H1 (cell line): ENCODE data around the gene SIN3B. TPM values are rescaled to one million over a fixed set of nuclear protein-coding genes. Genes with fewer than 3 reads are reported as not detected.

Source experiments
- CTCF ChIA-PET: fragments of 300-600 bp; sonication (Branson Sonifier 250); formaldehyde crosslinking; loops from one replicate; lab custom pipeline; 2021; ENCODE audit not compliant: partially characterized antibody; lab: Charles Lee
- POLR2A ChIA-PET: fragments of 300-600 bp; sonication (Branson Sonifier 250); formaldehyde crosslinking; loops from one replicate; lab custom pipeline; 2021; ENCODE audit warnings: inconsistent platforms; ENCODE audit not compliant: partially characterized antibody; lab: Charles Lee
- DNase-seq, 2 experiments: peaks; one replicate each; pipeline versions ENCODE4 v3.0.0 to v3.0.0-alpha.2; 2010 to 2022; ENCODE audit warnings: low spot score in 2 of 2, low read depth in 1 of 2, mixed read lengths in 1 of 2
- FAIRE-seq: peaks from 2 replicates; lab custom pipeline; 2011; peaks lifted over from hg19 to GRCh38; lab: Jason Lieb, UNC
- H2AFZ ChIP-seq: 2 replicates; pipeline ENCODE4 v1.8.1; 2012; ENCODE audit warnings: low read length, inconsistent platforms
- H2AK5ac ChIP-seq: 2 replicates; pipeline ENCODE4 v1.6.1; 2013; ENCODE audit warnings: low read depth, low read length
- H2BK120ac ChIP-seq: replicated peaks from 2 replicates; pipeline ENCODE3; 2013; ENCODE audit warnings: low read depth, low read length, inconsistent platforms
- H2BK12ac ChIP-seq: 2 replicates; pipeline ENCODE4 v1.6.1; 2013; ENCODE audit warnings: low read depth, low read length
- H2BK15ac ChIP-seq: 2 replicates; pipeline ENCODE4 v1.6.1; 2013; ENCODE audit warnings: low read length
- H2BK20ac ChIP-seq: 2 replicates; pipeline ENCODE4 v1.6.1; 2013; ENCODE audit warnings: low read length
- H2BK5ac ChIP-seq: 2 replicates; pipeline ENCODE4 v1.6.1; 2013; ENCODE audit warnings: low read depth, low read length
- H3K14ac ChIP-seq: 2 replicates; pipeline ENCODE4 v1.6.1; 2013; ENCODE audit warnings: inconsistent platforms; ENCODE audit not compliant: insufficient read length
- H3K18ac ChIP-seq: 2 replicates; pipeline ENCODE4 v1.6.1; 2013; ENCODE audit warnings: low read length; ENCODE audit errors: extremely low read depth
- H3K23ac ChIP-seq: 2 replicates; pipeline ENCODE4 v1.6.1; 2013; ENCODE audit warnings: inconsistent platforms; ENCODE audit not compliant: insufficient read length
- H3K23me2 ChIP-seq: 2 replicates; pipeline ENCODE4 v1.6.1; 2013; ENCODE audit warnings: low read depth, low read length
- H3K27ac ChIP-seq: 2 replicates; pipeline ENCODE4 v1.6.1; 2011; ENCODE audit warnings: low read depth, low read length, inconsistent platforms
- H3K27me3 ChIP-seq, 4 experiments: replicated peaks in 1 of 4; 1 replicate in 1 of 4; 2 replicates in 3 of 4; pipeline versions ENCODE4 v1.6.1 to v1.8.1; 2011 to 2013; ENCODE audit warnings: low read length in 3 of 4, mild to moderate bottlenecking in 3 of 4, inconsistent platforms in 2 of 4, mixed read lengths in 2 of 4, moderate library complexity in 1 of 4; ENCODE audit not compliant: control insufficient read depth in 3 of 4, insufficient read depth in 3 of 4; ENCODE audit errors: extremely low read depth in 1 of 4
- H3K36me3 ChIP-seq, 4 experiments: 2 replicates each; pipeline versions ENCODE4 v1.6.1 to v1.8.1; 2011 to 2013; ENCODE audit warnings: mild to moderate bottlenecking in 4 of 4, low read length in 3 of 4, moderate library complexity in 2 of 4, control low read depth in 1 of 4, inconsistent platforms in 1 of 4; ENCODE audit not compliant: insufficient read depth in 4 of 4, control insufficient read depth in 2 of 4
- H3K4ac ChIP-seq: replicated peaks from 2 replicates; pipeline ENCODE3; 2013; ENCODE audit warnings: low read length, low read depth, mixed read lengths, inconsistent platforms; ENCODE audit not compliant: insufficient read length
- H3K4me1 ChIP-seq, 4 experiments: replicated peaks in 1 of 4; 1 replicate in 1 of 4; 2 replicates in 3 of 4; pipeline versions ENCODE4 v1.6.1 to v1.8.1; 2011 to 2013; ENCODE audit warnings: low read length in 3 of 4, inconsistent platforms in 2 of 4, mixed read lengths in 1 of 4; ENCODE audit not compliant: insufficient read depth in 4 of 4, control insufficient read depth in 3 of 4
- H3K4me2 ChIP-seq, 2 experiments: 2 replicates each; pipeline versions ENCODE4 v1.6.1 to v1.8.1; 2011 to 2013; ENCODE audit warnings: low read depth in 2 of 2, low read length in 2 of 2, control low read depth in 1 of 2, inconsistent platforms in 1 of 2, mild to moderate bottlenecking in 1 of 2; ENCODE audit not compliant: insufficient read depth in 1 of 2
- H3K4me3 ChIP-seq, 4 experiments: fragments of 200-600, 300-600 bp in 1 of 4; sonication (generic), shearing (Covaris generic), sonication (Bioruptor Twin) in 1 of 4; 2 replicates each; pipeline versions ENCODE4 v1.5.1 to v1.8.1; 2011 to 2016; ENCODE audit warnings: low read length in 4 of 4, low read depth in 3 of 4, control low read depth in 2 of 4, inconsistent platforms in 2 of 4, mild to moderate bottlenecking in 2 of 4, mixed read lengths in 1 of 4, moderate library complexity in 1 of 4; ENCODE audit not compliant: insufficient read depth in 2 of 4; ENCODE audit errors: extremely low read depth in 1 of 4
- H3K56ac ChIP-seq: replicated peaks from 2 replicates; pipeline ENCODE3; 2013; ENCODE audit warnings: low read depth, mild to moderate bottlenecking, mixed read lengths, low read length, inconsistent platforms; ENCODE audit not compliant: insufficient read length
- H3K79me1 ChIP-seq: 2 replicates; pipeline ENCODE4 v1.6.1; 2013; ENCODE audit warnings: low read depth, low read length, control low read depth
- H3K79me2 ChIP-seq, 2 experiments: 2 replicates each; pipeline versions ENCODE4 v1.6.1 to v1.8.1; 2012 to 2013; ENCODE audit warnings: low read length in 2 of 2, mild to moderate bottlenecking in 2 of 2, inconsistent platforms in 1 of 2; ENCODE audit not compliant: insufficient read depth in 2 of 2, control insufficient read depth in 1 of 2
- H3K9ac ChIP-seq, 4 experiments: replicated peaks in 1 of 4; 1 replicate in 1 of 4; 2 replicates in 3 of 4; pipeline versions ENCODE4 v1.6.1 to v1.8.1; 2011 to 2013; ENCODE audit warnings: low read depth in 3 of 4, low read length in 3 of 4, control low read depth in 2 of 4, mild to moderate bottlenecking in 2 of 4, moderate library complexity in 2 of 4, inconsistent platforms in 1 of 4; ENCODE audit errors: extremely low read depth in 1 of 4
- H3K9me3 ChIP-seq, 2 experiments: 2 replicates each; pipeline versions ENCODE4 v1.6.1 to v1.8.1; 2012 to 2013; ENCODE audit warnings: mild to moderate bottlenecking in 2 of 2, moderate library complexity in 2 of 2, control low read depth in 1 of 2, inconsistent platforms in 1 of 2, low read depth in 1 of 2, low read length in 1 of 2, mixed read lengths in 1 of 2; ENCODE audit not compliant: insufficient read depth in 2 of 2
- H4K20me1 ChIP-seq, 2 experiments: replicated peaks in 1 of 2; 2 replicates each; pipeline versions ENCODE3 to v1.8.1; 2011 to 2013; ENCODE audit warnings: inconsistent platforms in 2 of 2, low read length in 2 of 2, mild to moderate bottlenecking in 1 of 2; ENCODE audit not compliant: insufficient read depth in 2 of 2, control insufficient read depth in 1 of 2
- H4K5ac ChIP-seq: 2 replicates; pipeline ENCODE4 v1.6.1; 2013; ENCODE audit warnings: low read length, low read depth, mixed read lengths, inconsistent platforms; ENCODE audit not compliant: insufficient read length
- H4K8ac ChIP-seq: 2 replicates; pipeline ENCODE4 v1.8.0; 2013; ENCODE audit warnings: mild to moderate bottlenecking, moderate library complexity, low read length, inconsistent platforms; ENCODE audit not compliant: insufficient read depth; ENCODE audit errors: extremely low read depth
- H4K91ac ChIP-seq: replicated peaks from 2 replicates; pipeline ENCODE3; 2013; ENCODE audit warnings: low read length, mixed read lengths, inconsistent platforms; ENCODE audit not compliant: insufficient read length
- ATF2 ChIP-seq: IDR thresholded peaks from 2 replicates; pipeline ENCODE4 v1.6.1; 2012; ENCODE audit warnings: low read length, inconsistent platforms
- BCL11A ChIP-seq, 2 experiments: IDR thresholded peaks; one replicate each; pipeline ENCODE4 v1.6.1; 2011; ENCODE audit warnings: low read depth in 2 of 2, low read length in 2 of 2, mild to moderate bottlenecking in 2 of 2
- BRCA1 ChIP-seq: IDR thresholded peaks from 2 replicates; pipeline ENCODE4 v1.6.1; 2012; ENCODE audit warnings: low read depth, low read length, improper control_type of control experiment
- E2F6 ChIP-seq: IDR thresholded peaks from 2 replicates; pipeline ENCODE4 v1.6.1; 2012; ENCODE audit warnings: inconsistent platforms
- HDAC6 ChIP-seq: IDR thresholded peaks from one replicate; pipeline ENCODE4 v1.7.1; 2012; ENCODE audit warnings: low read depth, mild to moderate bottlenecking, inconsistent platforms, low read length, moderate library complexity
- JUN ChIP-seq: IDR thresholded peaks from 2 replicates; pipeline ENCODE4 v1.6.1; 2011; ENCODE audit warnings: low read depth, mild to moderate bottlenecking, improper control_type of control experiment, low read length
- KDM4A ChIP-seq: IDR thresholded peaks from one replicate; pipeline ENCODE4 v1.7.1; 2012; ENCODE audit warnings: low read depth, mild to moderate bottlenecking, moderate library complexity, low read length, inconsistent platforms; ENCODE audit not compliant: severe bottlenecking
- MAFK ChIP-seq: IDR thresholded peaks from 2 replicates; pipeline ENCODE4 v1.6.1; 2012; ENCODE audit warnings: low read depth, mild to moderate bottlenecking, improper control_type of control experiment, low read length
- NRF1 ChIP-seq: IDR thresholded peaks from 2 replicates; pipeline ENCODE4 v1.6.1; 2011; ENCODE audit warnings: mild to moderate bottlenecking, low read depth, low read length, improper control_type of control experiment
- POLR2AphosphoS5 ChIP-seq: IDR thresholded peaks from 2 replicates; pipeline ENCODE4 v1.6.1; 2011; ENCODE audit warnings: low read depth, low read length
- SIX5 ChIP-seq: IDR thresholded peaks from 2 replicates; pipeline ENCODE4 v1.6.1; 2011; ENCODE audit warnings: mild to moderate bottlenecking, low read depth, low read length
- WGBS, 2 experiments: shearing (Covaris generic) in 1 of 2; methylation state at CpG; one replicate each; pipeline versions ENCODE4 v1.1.6 to v1.1.7; 2013 to 2015; ENCODE audit warnings: low lambda C conversion rate in 2 of 2, mixed read lengths in 2 of 2, inconsistent platforms in 1 of 2, low coverage in 1 of 2, missing lambda C conversion rate in 1 of 2; ENCODE audit not compliant: insufficient replicate concordance in 2 of 2, insufficient coverage in 1 of 2, insufficient read length in 1 of 2; ENCODE audit errors: extremely low coverage in 1 of 2, missing lambda C conversion rate in 1 of 2; 5-methylcytosine and 5-hydroxymethylcytosine counted together
- polyA plus RNA-seq, 7 experiments: library from polyadenylated mRNA; depleted of rRNA in 3 of 7; stranded (reverse) in 5 of 7; unstranded in 2 of 7; fragments of >200 nt in 5 of 7; fragments of 200-250 nt in 2 of 7; gene quantifications; 1 replicate in 5 of 7; 2 replicates in 1 of 7; 4 replicates in 1 of 7; pipeline versions ENCODE4 v1.2.1 to v1.2.3, GENCODE V29; 2011 to 2013; ENCODE audit warnings: missing spikeins in 2 of 7, mixed read lengths in 2 of 7
- total RNA-seq: library from RNA; stranded (reverse); fragmentation: NEBNext Ultra II Directional; extraction: Animal tissue kit (Norgen Biotek cat#: 25700); gene quantifications from 2 replicates; pipeline ENCODE4 v1.2.1, GENCODE V29; 2021

The SIN3B gene
- total and polyA plus RNA-seq, 2 of the 8 experiments (the other 6 are each of a cell fraction or from before 2014, with no cell fraction given) = 29.5 to 71.1 TPM

- no peaks in the 10 kb centered on the region for H3K79me1 ChIP-seq
- H2AFZ ChIP-seq = no peak overlapping the region
- peaks cover 0 to 13% (median 7%) of the 10 kb centered on the region in 4 experiments; a peak in 5 of 7 replicates for H3K27me3 ChIP-seq
- H2BK120ac ChIP-seq = no peak overlapping the region
- no peak overlapping the region for H3K14ac ChIP-seq
- peaks cover 12% of the 10 kb centered on the region; the same call in 1 of the 2 replicates for H3K23me2 ChIP-seq
- no peak overlapping the region for H2BK5ac ChIP-seq
- no peak for DNase-seq
- H3K23ac ChIP-seq = no peak overlapping the region
- peaks cover 0 to 3% (median 1%) of the 10 kb centered on the region in 4 experiments; a peak in 2 of 7 replicates for H3K4me1 ChIP-seq
- no peak overlapping the region for H3K9ac ChIP-seq
- no peak overlapping the region for H3K4ac ChIP-seq
- no peak overlapping the region for H4K91ac ChIP-seq
- H3K18ac ChIP-seq = no peak overlapping the region
- no peak overlapping the region for H2BK20ac ChIP-seq
- H4K5ac ChIP-seq = no peak overlapping the region
- H2BK15ac ChIP-seq = no peak overlapping the region
- 93% methylated on average over 13 of the region's 14 CpGs; no CpG with 5 or more reads in 1 of the 2 experiments for WGBS, 2 experiments
- CTCF ChIA-PET = interaction anchor here (1.9 kb wide), 1 partner anchor 115 kb away, joined by 4 read pairs; no protein-coding TSS in a partner anchor
- no peak overlapping the region for H3K56ac ChIP-seq
- no peaks in the 10 kb centered on the region for H4K20me1 ChIP-seq
- POLR2A ChIA-PET = no interaction called here
- H2AK5ac ChIP-seq = no peak overlapping the region
- H3K9me3 ChIP-seq = no peaks in the 10 kb centered on the region
- no peak for FAIRE-seq
- H3K27ac ChIP-seq = no peak overlapping the region
- TF ChIP-seq JUN (no peak), BCL11A (IDR thresholded peaks at IDR 0.05; ENCODE audit: low read depth in 2 of 2, low read length in 2 of 2) (no peak), E2F6 (no peak), ATF2 (no peak), KDM4A (no peak), NRF1 (no peak), MAFK (no peak), BRCA1 (no peak), HDAC6 (no peak), SIX5 (no peak), POLR2AphosphoS5 (no peak)
- no peak overlapping the region for H2BK12ac ChIP-seq
- H3K4me3 ChIP-seq = no peak overlapping the region
- H3K36me3 ChIP-seq = no peaks in the 10 kb centered on the region
- no peak overlapping the region; the same call in 1 of the 2 replicates for H4K8ac ChIP-seq
- H3K4me2 ChIP-seq = no peak overlapping the region
- no peaks in the 10 kb centered on the region for H3K79me2 ChIP-seq
Observed at GRCh38 chr19:16893686-16893989, 64.4 kb downstream of the SIN3B start.
